H1 (cell line): ENCODE data around the gene PLCB1.

Source experiments
- CTCF ChIP-seq, 3 experiments: IDR thresholded peaks; 1 replicate in 2 of 3; 2 replicates in 1 of 3; pipeline versions ENCODE4 v1.5.1 to v1.6.1; 2011; ENCODE audit warnings: low read length in 3 of 3, mild to moderate bottlenecking in 3 of 3, inconsistent platforms in 2 of 3, low read depth in 1 of 3, moderate library complexity in 1 of 3; ENCODE audit not compliant: insufficient read depth in 1 of 3; ENCODE audit errors: control extremely low read depth in 1 of 3
- EZH2 ChIP-seq: fragments of 200-600 bp; sonication (generic); IDR thresholded peaks from 2 replicates; pipeline ENCODE4 v1.7.1; 2012; ENCODE audit warnings: low read depth, mild to moderate bottlenecking, moderate library complexity, low read length, inconsistent platforms; ENCODE audit not compliant: severe bottlenecking
- GTF2F1 ChIP-seq: IDR thresholded peaks from 2 replicates; pipeline ENCODE4 v1.6.1; 2012; ENCODE audit warnings: low read depth, low read length, improper control_type of control experiment, borderline replicate concordance
- HDAC6 ChIP-seq: IDR thresholded peaks from one replicate; pipeline ENCODE4 v1.7.1; 2012; ENCODE audit warnings: low read depth, mild to moderate bottlenecking, inconsistent platforms, low read length, moderate library complexity
- POLR2AphosphoS5 ChIP-seq: IDR thresholded peaks from 2 replicates; pipeline ENCODE4 v1.6.1; 2011; ENCODE audit warnings: low read depth, low read length
- RAD21 ChIP-seq, 2 experiments: IDR thresholded peaks in 1 of 2; conservative IDR thresholded peaks in 1 of 2; 2 replicates each; pipeline ENCODE4 v1.6.1; 2011; ENCODE audit warnings: low read depth in 2 of 2, low read length in 2 of 2, improper control_type of control experiment in 1 of 2, inconsistent platforms in 1 of 2, mild to moderate bottlenecking in 1 of 2, moderate library complexity in 1 of 2
- SIN3A ChIP-seq, 2 experiments: IDR thresholded peaks in 1 of 2; conservative IDR thresholded peaks in 1 of 2; 2 replicates each; pipeline ENCODE4 v1.6.1; 2011 to 2012; ENCODE audit warnings: low read length in 2 of 2, improper control_type of control experiment in 1 of 2, low read depth in 1 of 2, mild to moderate bottlenecking in 1 of 2
- SP1 ChIP-seq: IDR thresholded peaks from 2 replicates; pipeline ENCODE4 v1.6.1; 2011; ENCODE audit warnings: low read depth, low read length
- TAF1 ChIP-seq: IDR thresholded peaks from 2 replicates; pipeline ENCODE4 v1.6.1; 2011; ENCODE audit warnings: mild to moderate bottlenecking, low read depth, low read length

GRCh38 chr20:8917084-8917483 lies 785.0 kb downstream of the PLCB1 start:
- TF ChIP-seq CTCF (IDR thresholded peaks at IDR 0.05; ENCODE audit: control extremely low read depth in 1 of 3, insufficient read depth in 1 of 3, low read depth in 1 of 3, low read length in 3 of 3) (no peak), POLR2AphosphoS5 (no peak), EZH2 (no peak), SP1 (no peak), TAF1 (no peak), RAD21 (IDR thresholded peaks at IDR 0.05 in 1 of 2, conservative IDR thresholded peaks at IDR 0.05 in 1 of 2; ENCODE audit: low read depth in 2 of 2, low read length in 2 of 2) (no peak), GTF2F1 (no peak), SIN3A (conservative IDR thresholded peaks at IDR 0.05 in 1 of 2, IDR thresholded peaks at IDR 0.05 in 1 of 2; ENCODE audit: low read depth in 1 of 2, low read length in 2 of 2) (no peak), HDAC6 (no peak)
